CD1c-positive myeloid dendritic cell (primary cell): Measurements from ENCODE around the gene NUFIP1.
A peak's percentile ranks its signal among the peaks of the same experiment; 100 is the strongest.
"Not testable (repeated sequence)": the region's sequence is repeated elsewhere in the genome, so short reads cannot be mapped to it uniquely, and the experiment has no call there.

ENCODE experiments used
- DNase-seq: peaks from one replicate; pipeline ENCODE4 v3.0.0-alpha.2; 2016; ENCODE audit errors: extremely low spot score

Gene NUFIP1

GRCh38 chr13:44969551-44970484 lies 19.5 kb downstream of the NUFIP1 start:
- DNase-seq = peak; percentile 51

DNA sequence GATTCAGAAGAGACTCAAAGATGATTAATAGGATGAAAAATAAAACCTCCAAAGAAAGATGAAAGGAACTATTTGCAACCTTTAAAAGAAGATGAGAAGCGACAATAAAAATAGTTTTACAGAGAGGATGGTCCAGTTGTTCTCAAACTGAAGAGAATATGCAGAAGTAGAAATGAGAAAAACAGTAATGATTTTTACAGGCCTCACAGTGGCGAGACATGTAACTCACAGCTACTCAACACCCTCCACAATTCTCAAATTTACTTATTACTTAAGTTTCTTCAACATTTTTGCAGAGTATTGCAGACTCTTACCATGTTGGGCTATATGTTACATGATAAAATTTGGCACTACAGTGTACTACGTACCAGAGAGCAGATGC lies 20.8 kb downstream of the NUFIP1 start:
- no peak for DNase-seq

GRCh38 chr13:44967704-44968433 lies 21.4 kb downstream of the NUFIP1 start:
- DNase-seq = no peak

GRCh38 chr13:44961997-44962396 lies 27.3 kb downstream of the NUFIP1 start:
- DNase-seq = no peak

DNA sequence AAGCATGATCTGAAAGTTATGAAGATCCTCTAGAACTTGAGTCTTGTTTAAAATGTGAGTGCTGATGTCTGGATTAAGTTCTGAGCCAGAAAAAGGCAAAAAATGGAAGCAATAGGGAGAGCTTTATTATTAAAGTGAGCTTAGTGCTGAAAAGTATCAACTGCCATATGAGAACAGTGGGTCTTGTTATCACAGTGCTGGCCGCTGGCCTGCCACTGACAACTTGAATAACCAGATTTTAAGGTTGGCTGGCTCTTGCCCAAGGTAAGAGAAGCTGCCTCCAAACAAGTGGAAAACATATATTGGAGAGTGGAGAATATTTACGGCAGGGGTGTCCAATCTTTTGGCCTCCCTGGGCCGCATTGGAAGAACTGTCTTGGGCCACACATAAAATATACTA lies 33.9 kb downstream of the NUFIP1 start:
- DNase-seq = no peak

DNA sequence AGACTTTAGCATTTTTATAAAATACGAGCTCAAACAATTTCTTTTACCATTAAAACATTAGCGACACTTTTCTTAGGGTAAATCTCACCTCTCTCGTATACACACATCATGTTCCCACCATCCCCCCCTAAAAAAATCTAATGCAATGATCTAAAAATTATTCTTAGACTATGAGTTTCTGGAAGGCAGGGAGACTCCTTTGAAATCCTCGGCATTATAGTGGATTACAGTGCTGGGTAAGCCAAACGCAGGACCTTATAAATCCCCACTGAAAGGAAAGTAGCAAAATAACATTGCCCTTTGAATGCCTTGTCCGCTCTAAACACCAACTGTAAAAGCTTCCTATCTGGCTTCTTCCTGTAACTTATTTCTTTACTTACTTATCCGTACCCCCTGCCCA lies 35.0 kb downstream of the NUFIP1 start:
- no peak for DNase-seq

- DNase-seq = no peak
Measured at GRCh38 chr13:44952671-44953070, 36.6 kb downstream of the NUFIP1 start.

- DNase-seq = no peak
Measured at GRCh38 chr13:44951184-44951583, 38.1 kb downstream of the NUFIP1 start.

DNA sequence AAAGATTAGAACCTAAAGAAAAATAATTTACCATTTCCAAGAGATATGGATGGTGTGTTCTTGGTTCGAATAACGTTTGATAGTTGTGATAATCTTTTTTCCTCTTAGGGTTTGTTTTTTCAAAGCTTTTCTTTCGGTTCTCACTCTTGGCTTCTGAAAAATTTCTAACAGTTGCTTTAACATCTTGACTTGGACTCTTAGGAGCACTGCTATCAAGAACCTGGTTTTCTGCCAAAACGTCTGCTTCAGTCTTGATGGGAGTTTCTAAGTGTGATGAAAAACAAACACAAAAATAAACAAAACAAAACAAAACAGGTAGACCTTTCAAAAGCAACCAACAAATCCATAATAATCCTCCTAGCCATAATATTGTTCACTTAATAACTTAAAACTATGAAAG lies 45.9 kb downstream of the NUFIP1 start:
- DNase-seq = not testable (repeated sequence)

- no peak for DNase-seq
Measured at GRCh38 chr13:44938854-44939253, 50.4 kb downstream of the NUFIP1 start.

GRCh38 chr13:44936246-44936645 lies 53.0 kb downstream of the NUFIP1 start:
- DNase-seq = no peak

- DNase-seq = peak; percentile 7
Measured at GRCh38 chr13:44934724-44935123, 54.5 kb downstream of the NUFIP1 start.

DNA sequence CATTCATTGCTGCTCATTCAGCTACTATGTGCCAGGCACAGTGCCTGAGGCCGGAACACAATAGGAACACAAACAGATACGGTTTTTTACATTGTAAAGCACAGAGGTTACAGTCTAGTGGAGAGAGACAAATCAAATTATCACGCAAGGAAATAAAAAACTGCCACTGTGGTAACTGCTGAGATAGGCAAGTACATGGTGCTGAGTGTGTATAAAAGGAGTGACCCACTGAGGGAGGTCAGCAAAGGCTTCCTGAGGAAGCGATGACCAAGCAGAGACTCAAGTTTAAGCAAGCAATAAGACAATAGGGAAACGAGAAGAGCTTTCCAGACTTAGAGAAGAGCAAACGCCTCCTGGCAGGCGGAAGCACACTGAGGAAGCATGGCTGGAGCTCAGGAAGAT lies 56.4 kb downstream of the NUFIP1 start:
- DNase-seq = peak; percentile 16

GRCh38 chr13:44932171-44932849 lies 57.0 kb downstream of the NUFIP1 start:
- no peak for DNase-seq

DNA sequence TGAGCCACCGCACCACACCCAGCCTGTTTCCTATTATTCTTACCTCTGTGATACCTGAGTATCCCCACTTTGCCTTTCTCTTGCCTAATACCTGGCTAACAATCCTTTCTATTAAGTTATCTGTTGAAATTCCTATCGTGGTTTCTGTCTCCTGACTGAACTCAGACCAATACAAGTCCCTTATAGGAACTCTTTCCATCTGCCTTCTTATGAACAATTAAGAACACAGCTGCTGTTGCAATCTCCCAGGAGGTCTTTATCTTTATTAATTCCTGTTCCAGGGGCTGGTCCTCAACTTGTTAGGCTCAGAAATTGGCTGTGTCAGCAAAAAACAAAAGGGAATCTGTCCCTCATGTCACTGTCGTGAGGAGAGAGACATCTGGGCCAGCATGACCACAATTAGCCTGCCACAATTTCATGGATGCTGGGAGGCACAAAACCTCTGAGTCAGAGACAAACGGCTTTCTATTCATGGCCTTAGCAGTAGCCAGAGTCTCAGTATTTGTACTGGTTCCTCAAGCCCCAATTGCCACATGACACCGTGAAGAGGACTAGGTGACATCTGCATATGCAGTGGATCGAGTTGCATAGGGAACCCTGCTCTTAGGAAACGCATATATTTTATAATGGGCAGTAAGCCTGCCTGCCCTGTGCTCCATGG lies 58.2 kb downstream of the NUFIP1 start:
- DNase-seq = no peak

DNA sequence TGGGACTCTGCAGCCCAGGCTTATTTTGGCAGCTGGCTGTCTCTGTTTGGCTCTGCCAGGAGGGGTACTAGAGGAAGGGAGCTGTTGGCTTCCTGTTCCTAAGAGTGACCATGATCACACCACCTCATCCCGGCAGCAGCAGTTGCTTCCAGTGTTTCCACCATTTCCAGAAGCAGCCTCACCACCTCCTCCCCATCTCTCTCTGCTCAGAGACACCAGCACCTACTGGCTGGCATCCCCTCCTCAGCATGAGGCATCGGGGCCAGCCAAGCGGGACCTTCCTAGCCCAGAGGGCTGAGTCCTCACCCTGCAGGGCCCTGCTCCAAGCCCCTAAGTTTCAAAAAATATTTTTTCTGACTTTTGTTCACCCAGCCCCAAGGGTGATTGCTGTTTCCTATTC lies 59.0 kb downstream of the NUFIP1 start:
- DNase-seq = no peak

DNA sequence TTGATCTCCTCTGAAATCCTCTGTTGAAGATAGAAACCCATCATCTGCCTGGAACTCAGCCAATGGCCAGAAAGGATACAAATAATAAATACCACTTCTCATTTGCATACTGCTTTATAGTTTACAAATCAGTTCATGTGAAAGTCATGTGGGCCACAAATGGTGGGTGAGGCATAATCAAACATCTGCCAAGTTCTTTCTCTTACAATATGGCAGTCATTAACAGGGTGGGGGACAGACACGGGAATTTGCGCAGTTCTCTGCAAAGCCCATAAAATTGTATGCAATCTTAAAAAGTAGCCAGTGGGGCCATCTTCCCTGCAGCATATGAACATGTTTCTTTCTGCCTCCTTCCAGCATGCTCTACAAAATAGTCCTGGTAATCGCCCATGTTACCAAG lies 59.6 kb downstream of the NUFIP1 start:
- DNase-seq = no peak

DNA sequence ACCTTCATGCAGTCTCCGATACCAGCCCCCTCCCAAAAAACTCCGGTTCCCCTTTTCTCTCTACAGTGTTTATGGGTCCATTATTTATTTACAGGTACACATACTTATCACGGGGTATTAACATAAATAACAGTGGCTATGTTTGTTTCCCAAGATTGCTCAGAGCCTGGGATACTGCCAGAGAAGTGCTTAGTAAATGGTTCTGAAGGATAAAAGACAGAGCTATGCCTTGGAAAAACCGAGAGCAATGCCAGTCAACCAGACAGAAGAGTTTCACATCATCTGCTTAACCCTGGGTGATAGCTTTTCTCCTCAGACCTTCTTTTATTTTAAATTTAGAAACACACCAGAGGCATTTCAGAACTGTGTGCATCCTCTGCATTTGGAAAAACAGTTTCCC lies 61.3 kb downstream of the NUFIP1 start:
- no peak for DNase-seq

DNA sequence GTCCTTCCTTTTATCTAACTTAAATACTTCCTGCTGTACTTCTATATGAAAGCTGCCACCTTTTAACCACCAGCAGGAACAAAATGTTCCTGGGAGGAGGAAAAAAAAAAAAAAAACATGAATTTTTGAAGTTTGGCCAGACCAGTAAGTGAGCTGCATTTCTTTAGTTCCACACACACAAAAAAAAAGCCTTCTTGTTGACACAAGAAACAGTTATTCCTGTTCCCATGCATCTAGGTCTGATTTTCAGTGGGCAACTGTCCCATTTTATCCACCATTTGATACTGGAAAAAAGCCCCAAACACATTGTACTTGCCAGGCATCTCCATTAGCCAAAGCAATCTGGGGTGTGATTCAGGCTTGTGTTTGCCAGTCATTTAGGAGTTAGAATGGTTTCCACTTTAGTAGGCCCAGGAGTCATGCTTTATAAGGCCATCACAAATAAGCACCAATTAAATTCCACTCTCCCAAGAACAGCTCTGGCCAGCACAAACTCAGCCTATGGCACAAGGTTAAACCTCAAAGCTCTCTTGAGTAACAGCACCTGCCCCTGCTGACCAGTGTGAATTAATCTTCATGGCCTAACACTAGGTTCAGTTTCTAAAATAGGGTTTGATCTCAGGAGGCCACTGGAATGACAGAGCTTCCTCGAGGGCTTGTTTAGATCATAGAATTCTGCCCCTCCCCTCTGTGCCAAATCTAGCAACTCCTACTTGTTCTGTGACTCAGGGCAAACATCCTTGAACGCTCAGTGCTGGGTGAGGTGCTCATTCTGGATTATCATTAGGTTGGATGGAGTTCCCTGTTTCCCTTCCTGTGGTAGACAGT lies 67.1 kb downstream of the NUFIP1 start:
- DNase-seq = no peak

DNA sequence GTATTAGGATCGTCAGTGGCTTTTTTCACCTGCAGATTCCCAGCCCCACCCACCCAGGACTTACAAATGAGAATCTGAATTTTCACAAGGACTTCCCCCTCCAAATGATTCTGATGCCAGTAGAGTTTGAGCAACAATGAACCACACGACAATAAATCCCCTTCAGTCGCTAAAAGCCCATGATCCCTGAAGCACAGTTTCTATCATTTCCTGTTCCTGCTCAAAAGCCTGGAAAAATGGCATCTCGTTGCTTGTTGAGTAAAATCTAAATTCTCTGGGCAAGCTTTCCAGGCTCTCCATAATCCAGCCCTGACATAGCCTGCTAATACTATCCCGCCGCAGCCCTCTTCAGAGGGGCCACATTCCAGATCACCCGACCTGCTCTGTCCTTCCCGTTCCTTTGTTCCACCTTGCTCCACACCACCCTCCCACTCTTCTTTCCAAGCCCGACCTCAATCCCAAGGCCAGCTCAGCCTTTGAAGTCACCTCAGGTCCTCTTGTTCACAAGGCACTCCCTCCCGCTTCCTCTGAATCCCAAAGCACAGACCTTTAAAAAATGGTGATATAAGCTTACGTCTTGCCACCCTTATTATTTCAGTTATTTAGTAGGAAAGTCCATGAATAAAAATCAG lies 67.9 kb downstream of the NUFIP1 start:
- DNase-seq = no peak

DNA sequence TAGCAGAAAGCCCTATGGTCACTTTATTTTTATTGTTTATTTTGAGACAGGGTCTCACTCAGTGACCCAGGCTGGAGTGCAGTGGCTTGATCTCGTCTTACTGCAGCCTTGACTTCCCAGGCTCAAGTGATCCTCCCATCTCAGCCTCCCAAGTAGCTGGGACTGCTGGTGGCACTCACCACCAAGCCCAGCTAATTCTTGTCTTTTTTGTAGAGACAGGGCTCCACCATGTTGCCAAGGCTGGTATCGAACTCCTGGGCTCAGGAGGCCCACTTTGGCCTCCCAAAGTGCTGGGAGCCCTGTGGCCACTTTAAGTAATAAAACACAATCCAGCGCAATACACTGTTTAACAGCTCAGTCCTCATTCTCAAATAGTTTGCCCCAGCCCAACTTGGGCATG lies 69.3 kb downstream of the NUFIP1 start:
- no peak for DNase-seq
